ENCODE data around the gene ZNF689. TPM values are rescaled to one million over a fixed set of nuclear protein-coding genes. Genes with fewer than 3 reads are reported as not detected.

The ZNF689 gene
- total RNA-seq, 1 experiment from 2014 or later, result 23.0 TPM

DNA sequence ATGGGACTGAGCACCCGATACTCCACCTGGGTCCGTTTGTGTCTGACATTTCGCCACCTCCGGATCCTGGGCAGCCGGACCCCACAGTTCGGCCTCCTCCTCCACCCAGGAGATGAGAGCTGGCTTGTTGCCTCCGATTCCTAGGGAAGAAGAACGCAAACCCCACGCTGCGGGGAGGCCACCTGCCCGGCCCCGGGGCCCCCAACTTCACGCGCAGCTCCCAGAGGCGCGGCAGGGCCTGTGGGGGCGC is 52.6 kb downstream of the ZNF689 start:
- no peak for DNase-seq (ENCODE audit: low read depth, low spot score)
- in situ Hi-C loops (cut with HindIII; ENCODE audit: low pct_unique_long_range_greater_than_20kb, low sequenced_read_pairs), result no loop called here

- no peak for DNase-seq (ENCODE audit: low read depth, low spot score)
- in situ Hi-C loops (cut with HindIII; ENCODE audit: low pct_unique_long_range_greater_than_20kb, low sequenced_read_pairs), result no loop called here
Measured at GRCh38 chr16:30556125-30556473, 54.1 kb downstream of the ZNF689 start.

DNA sequence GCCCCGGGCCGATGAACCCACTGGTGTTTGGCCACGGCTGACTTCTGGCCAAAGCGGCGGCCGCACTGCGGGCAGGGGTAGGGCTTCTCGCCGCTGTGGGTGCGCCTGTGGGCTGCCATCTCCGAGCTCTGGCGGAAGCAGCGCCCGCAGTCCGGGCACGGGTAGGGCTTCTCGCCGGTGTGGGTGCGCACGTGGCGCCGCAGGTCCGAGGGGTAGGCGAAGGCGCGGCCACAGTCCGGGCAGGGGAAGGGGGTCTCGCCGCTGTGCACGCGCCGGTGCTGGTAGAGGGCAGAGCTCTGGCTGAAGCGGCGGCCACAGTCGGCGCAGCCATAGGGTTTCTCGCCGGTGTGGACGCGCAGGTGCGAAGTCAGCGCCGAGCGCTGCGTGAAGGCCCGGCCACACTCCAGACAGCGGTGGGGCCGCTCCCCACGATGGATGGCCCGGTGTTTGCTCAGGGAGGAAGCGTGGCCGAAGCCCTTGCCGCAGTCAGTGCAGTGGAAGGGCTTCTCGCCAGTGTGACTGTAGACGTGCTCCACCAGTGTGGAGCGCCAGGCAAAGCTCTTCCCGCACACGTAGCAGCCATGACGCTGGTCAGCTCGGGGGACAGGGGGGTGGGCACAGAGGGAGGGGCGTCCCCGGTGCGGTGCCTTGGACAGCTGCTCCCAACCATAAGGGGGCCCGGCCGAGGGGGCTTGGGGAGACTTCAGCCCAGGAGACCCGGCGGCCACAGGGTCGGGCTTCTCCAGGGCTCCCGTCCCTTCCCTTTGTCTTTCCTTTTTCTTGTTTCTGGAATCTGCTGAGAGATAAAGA is 54.7 kb downstream of the ZNF689 start:
- DNase-seq (ENCODE audit: low read depth, low spot score), result no peak
- in situ Hi-C loops (cut with HindIII; ENCODE audit: low pct_unique_long_range_greater_than_20kb, low sequenced_read_pairs), result no loop called here

DNA sequence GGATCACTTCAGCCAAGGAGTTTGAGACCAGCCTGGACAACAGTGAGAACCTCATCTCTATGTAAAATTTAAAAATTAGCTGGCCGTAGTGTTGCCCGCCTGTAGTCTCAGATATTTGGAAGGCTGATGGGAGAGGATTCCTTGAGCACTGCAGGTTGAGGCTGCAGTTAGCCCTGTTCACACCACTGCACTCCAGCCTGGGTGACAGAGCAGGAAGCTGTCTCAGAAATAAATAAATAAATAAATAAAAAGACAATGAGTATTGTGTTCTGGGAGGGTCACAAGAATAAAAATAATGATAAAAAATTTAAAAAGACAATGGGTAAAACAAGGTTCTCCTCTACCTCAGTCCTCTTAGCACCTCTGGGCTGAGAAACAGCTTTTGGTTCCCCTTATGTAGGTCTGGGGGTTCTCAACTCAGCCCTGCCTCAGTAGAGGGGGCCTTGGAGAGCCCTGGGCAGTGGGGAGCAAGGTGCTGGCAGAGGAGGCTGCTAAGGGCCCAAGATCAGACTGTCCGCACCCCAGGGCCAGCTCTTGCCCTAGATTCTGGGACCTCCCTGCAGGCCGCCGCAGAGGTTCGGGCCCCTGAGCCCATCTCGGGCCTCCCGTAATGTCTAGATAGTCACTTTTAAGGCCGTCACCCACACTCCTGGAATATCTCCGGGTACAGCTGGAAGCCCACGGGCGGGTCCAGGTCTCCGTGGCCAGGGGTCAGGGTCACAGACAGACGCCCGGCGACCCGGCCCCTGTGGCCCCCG is 55.5 kb downstream of the ZNF689 start:
- DNase-seq (ENCODE audit: low read depth, low spot score), result no peak
- in situ Hi-C loops (cut with HindIII; ENCODE audit: low pct_unique_long_range_greater_than_20kb, low sequenced_read_pairs), result no loop called here

GRCh38 chr16:30553393-30553899 is 56.7 kb downstream of the ZNF689 start:
- in situ Hi-C loops (cut with HindIII; ENCODE audit: low pct_unique_long_range_greater_than_20kb, low sequenced_read_pairs), result no loop called here
- no peak for DNase-seq (ENCODE audit: low read depth, low spot score)

GRCh38 chr16:30552956-30553355 is 57.2 kb downstream of the ZNF689 start:
- no peak for DNase-seq (ENCODE audit: low read depth, low spot score)
- in situ Hi-C loops (cut with HindIII; ENCODE audit: low pct_unique_long_range_greater_than_20kb, low sequenced_read_pairs), result no loop called here

Small RNAs within 50 kb of the gene (small RNA-seq; reads per million reads assigned to genes)
- gene AC093249.1, result 0 reads per million in 2 experiments
- gene AC093249.4, result 0 reads per million in 2 experiments

Other genes with a start within 250 kb of the ZNF689 start
- gene TBC1D10B, start 239.9 kb downstream of the ZNF689 start, total RNA-seq (2014; rRNA removed; shearing (Covaris generic)), result 12.6 and 14.6 TPM in 2 replicates
- gene MYL11, start 235.6 kb downstream of the ZNF689 start, total RNA-seq (2014; rRNA removed; shearing (Covaris generic)), result not detected in 2 replicates
- not detected in 2 replicates for gene SEPTIN1, start 227.8 kb downstream of the ZNF689 start, total RNA-seq (2014; rRNA removed; shearing (Covaris generic))
- gene ZNF48, start 215.0 kb downstream of the ZNF689 start, total RNA-seq (2014; rRNA removed; shearing (Covaris generic)), result 0.64 and 0.95 TPM in 2 replicates
- 3.7 and 7.2 TPM in 2 replicates for gene ZNF771, start 202.8 kb downstream of the ZNF689 start, total RNA-seq (2014; rRNA removed; shearing (Covaris generic))
- 11.9 and 21.7 TPM in 2 replicates for gene DCTPP1, start 180.4 kb downstream of the ZNF689 start, total RNA-seq (2014; rRNA removed; shearing (Covaris generic))
- 5.4 and 7.9 TPM in 2 replicates for gene SEPHS2, start 164.5 kb downstream of the ZNF689 start, total RNA-seq (2014; rRNA removed; shearing (Covaris generic))
- gene ITGAL, start 137.6 kb downstream of the ZNF689 start, total RNA-seq (2014; rRNA removed; shearing (Covaris generic)), result not detected in 2 replicates
- gene ZNF768, start 83.8 kb downstream of the ZNF689 start, total RNA-seq (2014; rRNA removed; shearing (Covaris generic)), result 40.4 and 43.1 TPM in 2 replicates
- gene ZNF747, start 75.5 kb downstream of the ZNF689 start, total RNA-seq (2014; rRNA removed; shearing (Covaris generic)), result 4.1 and 4.6 TPM in 2 replicates
- gene ZNF764, start 52.0 kb downstream of the ZNF689 start, total RNA-seq (2014; rRNA removed; shearing (Covaris generic)), result 4.1 and 4.9 TPM in 2 replicates
- gene ZNF688, start 38.7 kb downstream of the ZNF689 start, total RNA-seq (2014; rRNA removed; shearing (Covaris generic)), result 16.3 and 23.4 TPM in 2 replicates
- gene ZNF785, start 24.7 kb downstream of the ZNF689 start, total RNA-seq (2014; rRNA removed; shearing (Covaris generic)), result 12.1 and 13.0 TPM in 2 replicates
- gene PRR14, start 40.6 kb upstream of the ZNF689 start, total RNA-seq (2014; rRNA removed; shearing (Covaris generic)), result 3.0 and 5.0 TPM in 2 replicates
- gene FBRS, start 48.0 kb upstream of the ZNF689 start, total RNA-seq (2014; rRNA removed; shearing (Covaris generic)), result 8.8 and 8.9 TPM in 2 replicates
- gene SRCAP, start 88.8 kb upstream of the ZNF689 start, total RNA-seq (2014; rRNA removed; shearing (Covaris generic)), result 5.8 and 9.4 TPM in 2 replicates
- 14.3 and 16.4 TPM in 2 replicates for gene PHKG2, start 138.0 kb upstream of the ZNF689 start, total RNA-seq (2014; rRNA removed; shearing (Covaris generic))
- gene CFAP119, start 151.7 kb upstream of the ZNF689 start, total RNA-seq (2014; rRNA removed; shearing (Covaris generic)), result 0.05 and 1.8 TPM in 2 replicates
- 108 and 120 TPM in 2 replicates for gene RNF40, start 151.9 kb upstream of the ZNF689 start, total RNA-seq (2014; rRNA removed; shearing (Covaris generic))
- gene ZNF629, start 176.8 kb upstream of the ZNF689 start, total RNA-seq (2014; rRNA removed; shearing (Covaris generic)), result 6.6 and 6.8 TPM in 2 replicates

Data from SK-MEL-5 (cell line).